HCT116 (cell line): ENCODE data around the gene RUNDC3A. TPM values are rescaled to one million over a fixed set of nuclear protein-coding genes. Genes with fewer than 3 reads are reported as not detected.

Experiments
- ATAC-seq: fragments of 200-7000 bp; cut with Tn5 transposase; 2 replicates; pipeline ENCODE4 v1.9.1; 2020; ENCODE audit warnings: mild to moderate bottlenecking, moderate library complexity
- BruUV-seq: library from RNA; stranded (reverse); fragments of 400-500 nt; replicated peaks from 2 replicates; lab custom pipeline; 2021; lab: Mats Ljungman, UMichigan
- CTCF ChIA-PET: fragments of 300-600 bp; sonication (Branson Sonifier 250); formaldehyde crosslinking; loops from one replicate; lab custom pipeline; 2021; ENCODE audit warnings: antibody characterized with exemption; lab: Charles Lee
- POLR2A ChIA-PET: fragments of 300-600, 350-600 bp; sonication (Branson Sonifier 250); formaldehyde crosslinking; loops from one replicate; lab custom pipeline; 2021; ENCODE audit warnings: antibody characterized with exemption; lab: Charles Lee
- RAD21 ChIA-PET, 2 experiments: fragments of 300-600 bp; sonication (Branson Sonifier 250); formaldehyde crosslinking; loops; one replicate each; lab custom pipeline; 2023; ENCODE audit warnings: low total read pairs in 2 of 2; ENCODE audit not compliant: uncharacterized antibody in 2 of 2, unreplicated experiment in 2 of 2, low non-redundant PET in 1 of 2; lab: Charles Lee
- DNase-seq: peaks from one replicate; pipeline ENCODE4 v3.0.0-alpha.2; 2010; ENCODE audit warnings: low read depth, low spot score
- H2AFZ ChIP-seq: fragments of 200-600 bp; shearing (Covaris generic), sonication (generic); 2 replicates; pipeline ENCODE4 v1.6.1; 2017; ENCODE audit warnings: low read depth, mixed run types, mixed read lengths, antibody characterized with exemption, low read length; ENCODE audit not compliant: poor library complexity, severe bottlenecking
- H3K27ac ChIP-seq: 2 replicates; pipeline ENCODE4 v1.5.1; 2012; ENCODE audit warnings: low read depth, low read length
- H3K27me3 ChIP-seq: fragments of 200-600 bp; sonication (generic); 2 replicates; pipeline ENCODE4 v1.6.1; 2016; ENCODE audit warnings: mixed run types, low read length, mixed read lengths; ENCODE audit not compliant: insufficient read depth
- H3K36me3 ChIP-seq, 2 experiments: fragments of 200-500 bp in 1 of 2; fragments of 200-600 bp in 1 of 2; sonication (Bioruptor generic) in 1 of 2; sonication (generic) in 1 of 2; 2 replicates each; pipeline versions ENCODE4 v1.5.1 to v1.6.1; 2014 to 2016; ENCODE audit warnings: low read length in 2 of 2, inconsistent platforms in 1 of 2, mixed read lengths in 1 of 2, mixed run types in 1 of 2; ENCODE audit not compliant: insufficient read depth in 2 of 2, control insufficient read depth in 1 of 2
- H3K4me1 ChIP-seq, 2 experiments: fragments of 200-600 bp in 1 of 2; sonication (generic) in 1 of 2; 2 replicates each; pipeline versions ENCODE4 v1.5.1 to v1.6.1; 2012 to 2017; ENCODE audit warnings: low read length in 2 of 2, inconsistent platforms in 1 of 2, mild to moderate bottlenecking in 1 of 2, mixed read lengths in 1 of 2, mixed run types in 1 of 2, moderate library complexity in 1 of 2; ENCODE audit not compliant: insufficient read depth in 2 of 2, control insufficient read depth in 1 of 2
- H3K4me2 ChIP-seq: fragments of 200-600 bp; sonication (generic); 2 replicates; pipeline ENCODE4 v1.6.1; 2017; ENCODE audit warnings: mixed run types, low read length, mixed read lengths
- H3K4me3 ChIP-seq, 2 experiments: fragments of 200-600 bp in 1 of 2; sonication (generic) in 1 of 2; replicated peaks in 1 of 2; 2 replicates each; pipeline ENCODE4 v1.5.1; 2011 to 2016; ENCODE audit warnings: low read length in 2 of 2, control low read depth in 1 of 2, low read depth in 1 of 2, mild to moderate bottlenecking in 1 of 2, mixed read lengths in 1 of 2, mixed run types in 1 of 2
- H3K79me2 ChIP-seq: fragments of 200-600 bp; sonication (generic); 2 replicates; pipeline ENCODE4 v1.6.1; 2017; ENCODE audit warnings: mild to moderate bottlenecking, mixed run types, low read length, moderate library complexity, mixed read lengths; ENCODE audit not compliant: insufficient read depth
- H3K9ac ChIP-seq: fragments of 200-600 bp; sonication (generic); 2 replicates; pipeline ENCODE4 v1.6.1; 2016; ENCODE audit warnings: low read length, mixed read lengths
- H3K9me2 ChIP-seq: fragments of 200-600 bp; sonication (generic), shearing (Covaris generic); 2 replicates; pipeline ENCODE4 v1.6.1; 2017; ENCODE audit warnings: mixed run types, mild to moderate bottlenecking, moderate library complexity; ENCODE audit not compliant: insufficient read depth
- H3K9me3 ChIP-seq, 2 experiments: fragments of 200-500 bp in 1 of 2; fragments of 200-600 bp in 1 of 2; sonication (Bioruptor generic) in 1 of 2; sonication (generic) in 1 of 2; 2 replicates each; pipeline ENCODE4 v1.6.1; 2014 to 2017; ENCODE audit warnings: low read length in 2 of 2, mixed read lengths in 2 of 2, inconsistent platforms in 1 of 2, low read depth in 1 of 2, mild to moderate bottlenecking in 1 of 2, mixed run types in 1 of 2, moderate library complexity in 1 of 2; ENCODE audit not compliant: control insufficient read depth in 1 of 2, insufficient read depth in 1 of 2
- H4K20me1 ChIP-seq: fragments of 200-600 bp; sonication (generic), shearing (Covaris generic); 2 replicates; pipeline ENCODE4 v1.6.1; 2017; ENCODE audit warnings: mixed run types, mild to moderate bottlenecking, moderate library complexity; ENCODE audit not compliant: insufficient read depth
- EGR1 ChIP-seq: IDR thresholded peaks from 2 replicates; pipeline ENCODE4 v1.6.1; 2012; ENCODE audit warnings: low read depth
- ELF1 ChIP-seq: IDR thresholded peaks from 2 replicates; pipeline ENCODE4 v1.6.1; 2012; ENCODE audit warnings: low read depth, borderline replicate concordance
- EZH2phosphoT487 ChIP-seq: fragments of 200-600 bp; IDR thresholded peaks from 2 replicates; pipeline ENCODE4 v1.6.1; 2018; ENCODE audit warnings: antibody characterized with exemption, borderline replicate concordance
- FOSL1 ChIP-seq: IDR thresholded peaks from 2 replicates; pipeline ENCODE4 v1.6.1; 2012; ENCODE audit warnings: low read depth
- POLR2AphosphoS5 ChIP-seq: IDR thresholded peaks from 2 replicates; pipeline ENCODE4 v1.6.1; 2011; ENCODE audit warnings: mild to moderate bottlenecking, low read depth, low read length, moderate library complexity
- RAD21 ChIP-seq: IDR thresholded peaks from 2 replicates; pipeline ENCODE4 v1.6.1; 2012; ENCODE audit warnings: low read depth, mild to moderate bottlenecking
- SIN3A ChIP-seq: IDR thresholded peaks from 2 replicates; pipeline ENCODE4 v1.6.1; 2012; ENCODE audit warnings: low read depth
- YY1 ChIP-seq: IDR thresholded peaks from 2 replicates; pipeline ENCODE4 v1.6.1; 2011; ENCODE audit warnings: low read length, low read depth, moderate library complexity, mild to moderate bottlenecking; ENCODE audit not compliant: insufficient replicate concordance; ENCODE audit errors: extremely low read depth
- ZFX ChIP-seq: fragments of 450-650 bp; IDR thresholded peaks from 2 replicates; pipeline ENCODE4 v1.6.1; 2017
- intact Hi-C: fragments of 100-400 bp; cut with micrococcal nuclease; formaldehyde crosslinking; loops from 2 replicates; pipeline ENCODE4 v1.10.0; 2022
- total RNA-seq: library from RNA; stranded (reverse); gene quantifications from one replicate; pipeline ENCODE4 v1.2.1, GENCODE V29; 2021; ENCODE audit not compliant: unreplicated experiment
- TF ChIP-seq, protein P1 (sequence below): IDR thresholded peaks from 2 replicates; pipeline ENCODE4 v1.6.1; 2012

The RUNDC3A gene
- total RNA-seq, 1 experiment from 2014 or later, result 0.61 TPM

DNA sequence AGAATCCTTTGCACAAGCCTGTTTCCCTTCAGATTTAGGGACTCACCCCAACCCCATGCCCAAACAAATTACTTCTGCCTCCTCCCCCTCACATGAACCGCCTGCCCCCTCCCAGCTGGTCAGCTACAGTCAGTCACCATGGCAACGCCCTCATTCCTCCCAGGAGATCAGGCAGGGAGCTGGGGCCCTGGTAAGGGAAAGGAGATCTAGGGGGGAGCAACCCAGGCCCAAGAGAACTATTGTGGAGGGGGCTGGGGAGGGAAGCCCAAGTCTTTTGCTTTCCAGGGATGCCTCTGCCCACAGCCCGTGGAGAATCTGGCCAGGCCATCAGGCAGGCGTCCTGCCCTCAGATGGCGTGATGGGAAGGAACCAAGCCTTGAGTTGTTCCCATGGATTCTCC, 52.4 kb downstream of the RUNDC3A start:
- Histone ChIP-seq H3K79me2 (no peaks in the 10 kb centered on the region), H3K9me3 (no peaks in the 10 kb centered on the region), H3K4me3 (no peak overlapping the region), H4K20me1 (no peaks in the 10 kb centered on the region), H3K4me1 (peaks cover 7 to 27% of the 10 kb centered on the region in 2 experiments; a peak in 3 of 4 replicates), H2AFZ (no peak overlapping the region), H3K36me3 (no peaks in the 10 kb centered on the region), H3K4me2 (no peak overlapping the region), H3K9me2 (no peaks in the 10 kb centered on the region), H3K27ac (no peak overlapping the region), H3K27me3 (no peaks in the 10 kb centered on the region), H3K9ac (no peak overlapping the region)
- ChIA-PET CTCF (interaction anchor here (1.5 kb wide), 1 partner anchor 9 kb away, joined by 3 read pairs; no protein-coding TSS in a partner anchor), RAD21 (no interaction called here), POLR2A (no interaction called here)
- DNase-seq, result no peak
- TF ChIP-seq YY1 (no peak), ELF1 (no peak), ZFX (no peak), EZH2phosphoT487 (no peak), EGR1 (no peak), POLR2AphosphoS5 (no peak), SIN3A (no peak), FOSL1 (no peak), RAD21 (no peak)
- TF ChIP-seq, protein P1, sequence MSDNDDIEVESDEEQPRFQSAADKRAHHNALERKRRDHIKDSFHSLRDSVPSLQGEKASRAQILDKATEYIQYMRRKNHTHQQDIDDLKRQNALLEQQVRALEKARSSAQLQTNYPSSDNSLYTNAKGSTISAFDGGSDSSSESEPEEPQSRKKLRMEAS, result no peak
- intact Hi-C loops, result loop anchor here (10.0 kb wide), 1 partner anchor 456 kb away; the partner anchor contains the start of gene MPP2
- ATAC-seq, result no peak
- BruUV-seq, result no TSS peak
